Glutamatergic neuron (in vitro differentiated cells): ENCODE data around the gene SCGB1D1. TPM values are rescaled to one million over a fixed set of nuclear protein-coding genes. Genes with fewer than 3 reads are reported as not detected.

Experiments used
- DNase-seq: peaks from one replicate; pipeline ENCODE4 v3.0.0; 2022
- H3K27ac Mint-ChIP-seq: one replicate; pipeline ENCODE4 v1.8.0; 2020; ENCODE audit warnings: mild to moderate bottlenecking, mixed read lengths, inconsistent platforms; ENCODE audit not compliant: unreplicated experiment
- H3K27me3 Mint-ChIP-seq: one replicate; pipeline ENCODE4 v1.8.0; 2020; ENCODE audit warnings: mild to moderate bottlenecking, moderate library complexity, mixed read lengths, inconsistent platforms; ENCODE audit not compliant: unreplicated experiment
- H3K36me3 Mint-ChIP-seq: one replicate; pipeline ENCODE4 v1.8.0; 2020; ENCODE audit warnings: mild to moderate bottlenecking, mixed read lengths, inconsistent platforms; ENCODE audit not compliant: unreplicated experiment
- H3K4me1 Mint-ChIP-seq: one replicate; pipeline ENCODE4 v1.8.0; 2020; ENCODE audit warnings: mild to moderate bottlenecking, low read depth, mixed read lengths, inconsistent platforms; ENCODE audit not compliant: unreplicated experiment
- H3K4me3 Mint-ChIP-seq: one replicate; pipeline ENCODE4 v1.8.0; 2020; ENCODE audit warnings: mild to moderate bottlenecking, mixed read lengths, inconsistent platforms; ENCODE audit not compliant: unreplicated experiment
- H3K9me3 Mint-ChIP-seq: one replicate; pipeline ENCODE4 v1.8.0; 2020; ENCODE audit warnings: mild to moderate bottlenecking, moderate library complexity, mixed read lengths, inconsistent platforms; ENCODE audit not compliant: unreplicated experiment
- CTCF ChIP-seq: fragments of 200-600 bp; sonication (generic); IDR thresholded peaks from one replicate; pipeline ENCODE4 v1.5.0; 2021; ENCODE audit not compliant: partially characterized antibody, unreplicated experiment
- total RNA-seq: library from RNA; stranded (reverse); fragmentation: NEBNext Ultra II Directional; extraction: Animal tissue kit (Norgen Biotek cat#: 25700); gene quantifications from one replicate; pipeline ENCODE4 v1.2.1, GENCODE V29; 2021; ENCODE audit not compliant: unreplicated experiment

The SCGB1D1 gene
- total RNA-seq, 1 donor from 2014 or later: not detected

GRCh38 chr11:62166371-62166770 is 23.6 kb upstream of the SCGB1D1 start:
- Mint-ChIP-seq H3K4me1 (no peaks in the 10 kb centered on the region), H3K27ac (no peak overlapping the region), H3K4me3 (no peak overlapping the region), H3K9me3 (peaks cover 2% of the 10 kb centered on the region), H3K27me3 (peaks cover 2% of the 10 kb centered on the region), H3K36me3 (no peaks in the 10 kb centered on the region)
- DNase-seq: no peak
- no peak for TF ChIP-seq CTCF

- Mint-ChIP-seq H3K27ac (no peak overlapping the region), H3K4me1 (no peaks in the 10 kb centered on the region), H3K9me3 (no peaks in the 10 kb centered on the region), H3K27me3 (no peaks in the 10 kb centered on the region), H3K36me3 (no peaks in the 10 kb centered on the region), H3K4me3 (no peak overlapping the region)
- no peak for TF ChIP-seq CTCF
- no peak for DNase-seq
These were observed 20.6 kb upstream of the SCGB1D1 start for GRCh38 chr11:62169448-62169847.

- H3K4me1 Mint-ChIP-seq: no peaks in the 10 kb centered on the region
- H3K9me3 Mint-ChIP-seq: no peaks in the 10 kb centered on the region
- H3K36me3 Mint-ChIP-seq: no peaks in the 10 kb centered on the region
- no peak for DNase-seq
- TF ChIP-seq CTCF: no peak
- no peak overlapping the region for H3K4me3 Mint-ChIP-seq
- H3K27me3 Mint-ChIP-seq: no peaks in the 10 kb centered on the region
- no peak overlapping the region for H3K27ac Mint-ChIP-seq
These were observed 20.1 kb upstream of the SCGB1D1 start for GRCh38 chr11:62169935-62170334.

- no peak overlapping the region for H3K27ac Mint-ChIP-seq
- H3K27me3 Mint-ChIP-seq: no peaks in the 10 kb centered on the region
- TF ChIP-seq CTCF: peak; percentile 75
- H3K36me3 Mint-ChIP-seq: no peaks in the 10 kb centered on the region
- DNase-seq: peak; percentile 83
- no peaks in the 10 kb centered on the region for H3K4me1 Mint-ChIP-seq
- H3K9me3 Mint-ChIP-seq: no peaks in the 10 kb centered on the region
- no peak overlapping the region for H3K4me3 Mint-ChIP-seq
These were observed 18.7 kb upstream of the SCGB1D1 start for GRCh38 chr11:62171261-62171723.

GRCh38 chr11:62172294-62172693 is 17.7 kb upstream of the SCGB1D1 start:
- Mint-ChIP-seq H3K36me3 (no peaks in the 10 kb centered on the region), H3K27ac (no peak overlapping the region), H3K4me3 (no peak overlapping the region), H3K9me3 (no peaks in the 10 kb centered on the region), H3K4me1 (no peaks in the 10 kb centered on the region), H3K27me3 (no peaks in the 10 kb centered on the region)
- no peak for TF ChIP-seq CTCF
- no peak for DNase-seq
